HCT116 (cell line): ENCODE measurements around the gene SLFN14.

Experiments
- CTCF ChIP-seq, 3 experiments: fragments of 200-600 bp in 1 of 3; sonication (generic) in 1 of 3; IDR thresholded peaks in 2 of 3; conservative IDR thresholded peaks in 1 of 3; 2 replicates each; pipeline ENCODE4 v1.5.1; 2012 to 2017; ENCODE audit warnings: low read depth in 2 of 3, low read length in 2 of 3, antibody characterized with exemption in 1 of 3, borderline replicate concordance in 1 of 3, control low read depth in 1 of 3, mild to moderate bottlenecking in 1 of 3, mixed read lengths in 1 of 3, mixed run types in 1 of 3, moderate library complexity in 1 of 3; ENCODE audit not compliant: insufficient read depth in 1 of 3
- EGR1 ChIP-seq: IDR thresholded peaks from 2 replicates; pipeline ENCODE4 v1.6.1; 2012; ENCODE audit warnings: low read depth
- EZH2 ChIP-seq: fragments of 200-600 bp; sonication (generic); IDR thresholded peaks from 2 replicates; pipeline ENCODE4 v1.6.1; 2017; ENCODE audit warnings: antibody characterized with exemption, mixed run types
- EZH2phosphoT487 ChIP-seq: fragments of 200-600 bp; IDR thresholded peaks from 2 replicates; pipeline ENCODE4 v1.6.1; 2018; ENCODE audit warnings: antibody characterized with exemption, borderline replicate concordance
- JUND ChIP-seq: IDR thresholded peaks from 2 replicates; pipeline ENCODE4 v1.6.1; 2012
- MAX ChIP-seq: IDR thresholded peaks from 2 replicates; pipeline ENCODE4 v1.6.1; 2012
- POLR2A ChIP-seq: IDR thresholded peaks from 2 replicates; pipeline ENCODE4 v1.7.0; 2011; ENCODE audit warnings: borderline replicate concordance; ENCODE audit not compliant: insufficient read depth, insufficient read length; ENCODE audit errors: extremely low read depth
- POLR2AphosphoS5 ChIP-seq: IDR thresholded peaks from 2 replicates; pipeline ENCODE4 v1.6.1; 2011; ENCODE audit warnings: mild to moderate bottlenecking, low read depth, low read length, moderate library complexity
- RAD21 ChIP-seq: IDR thresholded peaks from 2 replicates; pipeline ENCODE4 v1.6.1; 2012; ENCODE audit warnings: low read depth, mild to moderate bottlenecking
- SP1 ChIP-seq: IDR thresholded peaks from 2 replicates; pipeline ENCODE4 v1.6.1; 2012; ENCODE audit warnings: low read depth
- YY1 ChIP-seq: IDR thresholded peaks from 2 replicates; pipeline ENCODE4 v1.6.1; 2011; ENCODE audit warnings: low read length, low read depth, moderate library complexity, mild to moderate bottlenecking; ENCODE audit not compliant: insufficient replicate concordance; ENCODE audit errors: extremely low read depth
- ZBTB33 ChIP-seq: IDR thresholded peaks from 2 replicates; pipeline ENCODE4 v1.6.1; 2011; ENCODE audit warnings: mild to moderate bottlenecking, low read length, moderate library complexity; ENCODE audit not compliant: insufficient replicate concordance; ENCODE audit errors: extremely low read depth
- ZFX ChIP-seq: fragments of 450-650 bp; IDR thresholded peaks from 2 replicates; pipeline ENCODE4 v1.6.1; 2017
- ZNF274 ChIP-seq: fragments of 200-500 bp; sonication (Bioruptor generic); IDR thresholded peaks from 2 replicates; pipeline ENCODE4 v1.6.1; 2014; ENCODE audit warnings: mild to moderate bottlenecking, low read depth, low read length, inconsistent platforms

- TF ChIP-seq EZH2 (no peak), ZBTB33 (peak; percentile 39), POLR2A (peak; percentile 91), YY1 (peak; percentile 87), JUND (no peak), POLR2AphosphoS5 (peak; percentile 97), CTCF (IDR thresholded peaks at IDR 0.05 in 2 of 3, conservative IDR thresholded peaks at IDR 0.05 in 1 of 3; ENCODE audit: borderline replicate concordance in 1 of 3, insufficient read depth in 1 of 3, low read depth in 2 of 3, low read length in 2 of 3) (no peak), ZFX (peak; percentile 79), EZH2phosphoT487 (no peak), RAD21 (no peak), EGR1 (peak; percentile 71), ZNF274 (no peak), MAX (peak; percentile 91), SP1 (peak; percentile 64)
Measured at GRCh38 chr17:35578197-35578928, 17.7 kb upstream of the SLFN14 start, which contains the start of gene PEX12.
